ENCODE measurements around the gene DNAH14. TPM values are rescaled to one million over a fixed set of nuclear protein-coding genes. Genes with fewer than 3 reads are reported as not detected.
"Not testable (repeated sequence)": the region's sequence is repeated elsewhere in the genome, so short reads cannot be mapped to it uniquely, and the experiment has no call there.

Gene DNAH14
- total RNA-seq, 3 donors from 2014 or later: 6.1 to 38.6 (median 23.9) TPM

GRCh38 chr1:224883091-224883490 lies 46.4 kb upstream of the DNAH14 start:
- no peak overlapping the region for H3K4me3 ChIP-seq
- H3K4me1 ChIP-seq: no peaks in the 10 kb centered on the region
- DNase-seq (ENCODE audit: low spot score in 2 of 2): no peak

GRCh38 chr1:224884361-224884801 lies 45.1 kb upstream of the DNAH14 start:
- Histone ChIP-seq H3K4me3 (no peak overlapping the region), H3K36me3 (no peaks in the 10 kb centered on the region), H3K27ac (no peak overlapping the region), H3K9me3 (peaks cover 0 to 10% of the 10 kb centered on the region in 2 donors), H3K4me1 (no peaks in the 10 kb centered on the region), H3K27me3 (no peaks in the 10 kb centered on the region)
- DNase-seq (ENCODE audit: low spot score in 2 of 2): no peak
- intact Hi-C loops (cut with DNase I; ENCODE audit: low total_unique reads): no loop called here
- no peak for TF ChIP-seq POLR2A (IDR thresholded peaks at IDR 0.05)
- no peak for TF ChIP-seq POLR2AphosphoS5 (IDR thresholded peaks at IDR 0.05)
- TF ChIP-seq CTCF (IDR thresholded peaks at IDR 0.05): no peak

More at GRCh38 chr1:224883091-224883490, 46.4 kb upstream of the DNAH14 start:
- Histone ChIP-seq H3K36me3 (no peaks in the 10 kb centered on the region), H3K9me3 (peaks cover 0 to 10% of the 10 kb centered on the region in 2 donors), H3K27me3 (no peaks in the 10 kb centered on the region), H3K27ac (no peak overlapping the region)
- no peak for TF ChIP-seq CTCF (IDR thresholded peaks at IDR 0.05)
- intact Hi-C loops (cut with DNase I; ENCODE audit: low total_unique reads): no loop called here

GRCh38 chr1:224885376-224885775 lies 44.1 kb upstream of the DNAH14 start:
- intact Hi-C loops (cut with DNase I; ENCODE audit: low total_unique reads); H3K4me1 ChIP-seq; DNase-seq (ENCODE audit: low spot score in 2 of 2); H3K9me3 ChIP-seq; H3K27ac ChIP-seq; H3K4me3 ChIP-seq; H3K27me3 ChIP-seq; H3K36me3 ChIP-seq: not testable (repeated sequence)

- Histone ChIP-seq H3K36me3 (no peaks in the 10 kb centered on the region), H3K4me3 (no peak overlapping the region), H3K27me3 (no peaks in the 10 kb centered on the region), H3K27ac (no peak overlapping the region), H3K4me1 (no peaks in the 10 kb centered on the region), H3K9me3 (no peaks in the 10 kb centered on the region)
- DNase-seq (ENCODE audit: low spot score in 2 of 2): no peak
- intact Hi-C loops (cut with DNase I; ENCODE audit: low total_unique reads): no loop called here
- TF ChIP-seq POLR2A (IDR thresholded peaks at IDR 0.05): no peak
Observed at GRCh38 chr1:224894915-224895314, 34.6 kb upstream of the DNAH14 start.

GRCh38 chr1:224896130-224896781 lies 33.2 kb upstream of the DNAH14 start:
- no peak for DNase-seq (ENCODE audit: low spot score in 2 of 2)
- no peaks in the 10 kb centered on the region for H3K9me3 ChIP-seq
- no peak overlapping the region for H3K4me3 ChIP-seq
- H3K4me1 ChIP-seq: no peaks in the 10 kb centered on the region
- H3K36me3 ChIP-seq: no peaks in the 10 kb centered on the region
- no peak overlapping the region for H3K27ac ChIP-seq
- H3K27me3 ChIP-seq: no peaks in the 10 kb centered on the region
- TF ChIP-seq POLR2AphosphoS5 (IDR thresholded peaks at IDR 0.05) (no peak), CTCF (IDR thresholded peaks at IDR 0.05) (no peak)
- intact Hi-C loops (cut with DNase I; ENCODE audit: low total_unique reads): no loop called here

- Histone ChIP-seq H3K27me3 (no peaks in the 10 kb centered on the region), H3K9me3 (no peaks in the 10 kb centered on the region), H3K4me3 (no peak overlapping the region), H3K36me3 (no peaks in the 10 kb centered on the region), H3K27ac (no peak overlapping the region), H3K4me1 (no peaks in the 10 kb centered on the region)
- no peak for TF ChIP-seq POLR2AphosphoS5 (IDR thresholded peaks at IDR 0.05)
- no peak for TF ChIP-seq POLR2A (IDR thresholded peaks at IDR 0.05)
- TF ChIP-seq CTCF (IDR thresholded peaks at IDR 0.05): no peak
- DNase-seq (ENCODE audit: low spot score in 2 of 2): no peak
- intact Hi-C loops (cut with DNase I; ENCODE audit: low total_unique reads): no loop called here
Observed at GRCh38 chr1:224897529-224898327, 31.7 kb upstream of the DNAH14 start.

All from breast epithelium (tissue), 4 donors.